Measurements from ENCODE around the gene SNTB2. TPM values are rescaled to one million over a fixed set of nuclear protein-coding genes. Genes with fewer than 3 reads are reported as not detected.

SNTB2 gene
- total and polyA plus RNA-seq, 2 of the 8 experiments (the other 6 are each of a cell fraction or from before 2014, with no cell fraction given) = 6.0 to 16.1 TPM

DNA sequence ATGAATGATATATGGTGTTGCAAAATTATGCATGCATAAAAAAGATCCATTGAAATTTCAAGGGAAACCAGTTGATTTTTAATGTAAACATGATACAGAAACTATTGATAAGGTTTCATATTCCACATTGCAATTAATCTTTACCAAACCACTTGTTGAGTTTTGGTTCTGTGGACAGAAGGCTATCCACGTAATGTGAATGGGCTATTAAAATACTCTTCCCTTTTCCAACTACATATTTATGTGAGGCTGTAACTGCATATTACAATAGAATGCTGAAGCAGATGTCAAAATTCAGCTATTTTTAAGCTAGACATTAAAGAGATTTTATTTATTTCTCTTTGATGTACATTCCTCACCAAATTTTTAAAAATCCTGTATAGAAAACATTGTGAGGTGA lies 90.4 kb downstream of the SNTB2 start:
- WGBS, 2 experiments (ENCODE audit: extremely low coverage in 1 of 2, insufficient coverage in 1 of 2, insufficient read length in 1 of 2, insufficient replicate concordance in 2 of 2, low coverage in 1 of 2, low lambda C conversion rate in 2 of 2, missing lambda C conversion rate in 1 of 2) = 86% methylated on average over 1 of the region's 1 CpG; no CpG with 5 or more reads in 1 of the 2 experiments
- FAIRE-seq = no peak
- H3K9me3 ChIP-seq (ENCODE audit: insufficient read depth in 2 of 2, low read depth in 1 of 2, low read length in 1 of 2) = no peaks in the 10 kb centered on the region
- CTCF ChIA-PET (ENCODE audit: partially characterized antibody) = interaction anchor here (0.6 to 1.5 kb wide), 2 partner anchors 11 to 12 kb away, joined by 4 to 5 read pairs; no protein-coding TSS in a partner anchor
- H3K18ac ChIP-seq (ENCODE audit: extremely low read depth, low read length) = no peak overlapping the region
- no peak overlapping the region for H3K4me2 ChIP-seq (ENCODE audit: insufficient read depth in 1 of 2, low read depth in 2 of 2, low read length in 2 of 2)
- H2BK120ac ChIP-seq (replicated peaks; ENCODE audit: low read depth, low read length) = no peak overlapping the region
- H3K9ac ChIP-seq (replicated peaks in 1 of 4; ENCODE audit: extremely low read depth in 1 of 4, low read depth in 3 of 4, low read length in 3 of 4) = no peak overlapping the region
- H4K5ac ChIP-seq (ENCODE audit: insufficient read length, low read depth, low read length) = no peak overlapping the region
- H4K8ac ChIP-seq (ENCODE audit: extremely low read depth, insufficient read depth, low read length) = no peak overlapping the region
- no peak overlapping the region for H2BK12ac ChIP-seq (ENCODE audit: low read depth, low read length)
- H3K36me3 ChIP-seq (ENCODE audit: control insufficient read depth in 2 of 4, insufficient read depth in 4 of 4, low read length in 3 of 4) = peaks cover 0 to 3% (median 0%) of the 10 kb centered on the region in 4 experiments; a peak in 1 of 8 replicates
- H3K23ac ChIP-seq (ENCODE audit: insufficient read length) = no peak overlapping the region
- H3K79me2 ChIP-seq (ENCODE audit: control insufficient read depth in 1 of 2, insufficient read depth in 2 of 2, low read length in 2 of 2) = no peaks in the 10 kb centered on the region
- POLR2A ChIA-PET (ENCODE audit: partially characterized antibody) = interaction anchor here (0.6 kb wide), 1 partner anchor 1000 kb away, joined by 4 read pairs; no protein-coding TSS in a partner anchor
- H2BK20ac ChIP-seq (ENCODE audit: low read length) = no peak overlapping the region
- DNase-seq (ENCODE audit: low read depth in 1 of 2, low spot score in 2 of 2) = no peak
- no peaks in the 10 kb centered on the region for H4K20me1 ChIP-seq (replicated peaks in 1 of 2; ENCODE audit: control insufficient read depth in 1 of 2, insufficient read depth in 2 of 2, low read length in 2 of 2)
- H2AK5ac ChIP-seq (ENCODE audit: low read depth, low read length) = no peak overlapping the region
- H3K4ac ChIP-seq (replicated peaks; ENCODE audit: insufficient read length, low read depth, low read length) = no peak overlapping the region
- no peak overlapping the region for H2BK15ac ChIP-seq (ENCODE audit: low read length)
- H3K4me3 ChIP-seq (ENCODE audit: extremely low read depth in 1 of 4, insufficient read depth in 2 of 4, low read depth in 3 of 4, low read length in 4 of 4) = no peak overlapping the region
- H3K14ac ChIP-seq (ENCODE audit: insufficient read length) = no peak overlapping the region
- H3K27ac ChIP-seq (ENCODE audit: low read depth, low read length) = no peak overlapping the region
- no peak overlapping the region for H2BK5ac ChIP-seq (ENCODE audit: low read depth, low read length)
- no peaks in the 10 kb centered on the region; the same call in 1 of the 2 replicates for H3K23me2 ChIP-seq (ENCODE audit: low read depth, low read length)
- H3K79me1 ChIP-seq (ENCODE audit: low read depth, low read length) = no peaks in the 10 kb centered on the region
- H2AFZ ChIP-seq (ENCODE audit: low read length) = no peak overlapping the region
- no peaks in the 10 kb centered on the region for H3K27me3 ChIP-seq (replicated peaks in 1 of 4; ENCODE audit: control insufficient read depth in 3 of 4, extremely low read depth in 1 of 4, insufficient read depth in 3 of 4, low read length in 3 of 4)
- no peaks in the 10 kb centered on the region for H3K4me1 ChIP-seq (replicated peaks in 1 of 4; ENCODE audit: control insufficient read depth in 3 of 4, insufficient read depth in 4 of 4, low read length in 3 of 4)
- no peak overlapping the region for H3K56ac ChIP-seq (replicated peaks; ENCODE audit: insufficient read length, low read depth, low read length)
- no peak overlapping the region for H4K91ac ChIP-seq (replicated peaks; ENCODE audit: insufficient read length, low read length)
- TF ChIP-seq POU5F1 (IDR thresholded peaks at IDR 0.05; ENCODE audit: low read depth, low read length) (no peak), MAFK (IDR thresholded peaks at IDR 0.05; ENCODE audit: low read depth, low read length) (no peak), CBX5 (IDR thresholded peaks at IDR 0.05; ENCODE audit: low read depth, low read length) (no peak), POLR2AphosphoS5 (IDR thresholded peaks at IDR 0.05; ENCODE audit: low read depth, low read length) (no peak), KDM5A (IDR thresholded peaks at IDR 0.05; ENCODE audit: low read length) (no peak), KDM4A (IDR thresholded peaks at IDR 0.05; ENCODE audit: low read depth, low read length, severe bottlenecking) (no peak)
